Neutrophil (primary cell): ENCODE data around the gene DCHS1.

Source experiments
- H3K27ac ChIP-seq: fragments of 200-600 bp; sonication (generic); 2 replicates; pipeline ENCODE4 v1.5.1; 2016; ENCODE audit warnings: mild to moderate bottlenecking, moderate library complexity
- H3K27me3 ChIP-seq: fragments of 200-600 bp; sonication (generic); 2 replicates; pipeline ENCODE4 v1.6.0; 2016; ENCODE audit warnings: mild to moderate bottlenecking
- H3K36me3 ChIP-seq: fragments of 200-600 bp; sonication (generic); 2 replicates; pipeline ENCODE4 v1.5.1; 2017
- H3K4me1 ChIP-seq, 2 experiments: fragments of 200-600 bp in 1 of 2; sonication (generic) in 1 of 2; 1 replicate in 1 of 2; 2 replicates in 1 of 2; pipeline versions ENCODE4 v1.5.1 to v1.6.1; 2013 to 2016; ENCODE audit warnings: low read depth in 1 of 2, low read length in 1 of 2, mild to moderate bottlenecking in 1 of 2, moderate library complexity in 1 of 2; ENCODE audit not compliant: control insufficient read depth in 1 of 2, insufficient read depth in 1 of 2
- H3K4me3 ChIP-seq, 2 experiments: fragments of 200-600 bp in 1 of 2; sonication (generic) in 1 of 2; 1 replicate in 1 of 2; 2 replicates in 1 of 2; pipeline ENCODE4 v1.5.1; 2013 to 2016; ENCODE audit warnings: low read depth in 1 of 2, low read length in 1 of 2, mild to moderate bottlenecking in 1 of 2, moderate library complexity in 1 of 2
- H3K9me3 ChIP-seq: fragments of 200-600 bp; sonication (generic); 2 replicates; pipeline ENCODE4 v1.5.1; 2016
- TF ChIP-seq, protein P1 (sequence below): fragments of 200-600 bp; sonication (generic); IDR thresholded peaks from 2 replicates; pipeline ENCODE4 v1.5.1; 2016; ENCODE audit warnings: antibody characterized with exemption

DCHS1 gene

DNA sequence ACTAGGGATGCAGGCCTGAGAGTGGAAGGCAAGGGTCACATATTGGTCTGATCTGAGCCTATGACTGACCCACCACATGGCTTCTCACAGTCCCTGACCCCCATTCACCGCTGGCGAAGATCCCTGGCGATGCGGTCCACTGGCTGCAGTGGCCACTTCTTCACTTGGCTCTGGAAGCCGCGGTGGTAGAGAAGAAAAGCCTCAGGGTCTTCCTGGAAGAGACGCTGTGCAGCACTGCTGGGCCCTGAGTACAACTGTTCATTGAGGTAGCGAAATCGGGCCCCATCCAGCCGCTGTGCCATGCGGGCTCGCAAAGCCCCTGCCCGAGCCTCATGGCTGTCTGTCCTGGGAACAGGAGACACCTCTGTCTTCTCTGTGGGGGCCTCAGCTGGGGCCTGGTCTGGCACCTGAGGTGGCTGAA, 54.6 kb downstream of the DCHS1 start:
- Histone ChIP-seq H3K4me3 (no peak overlapping the region), H3K27ac (no peak overlapping the region), H3K4me1 (peaks cover 38 to 42% of the 10 kb centered on the region in 2 experiments), H3K9me3 (no peaks in the 10 kb centered on the region), H3K27me3 (no peaks in the 10 kb centered on the region), H3K36me3 (peaks cover 50% of the 10 kb centered on the region)
- TF ChIP-seq, protein P1, sequence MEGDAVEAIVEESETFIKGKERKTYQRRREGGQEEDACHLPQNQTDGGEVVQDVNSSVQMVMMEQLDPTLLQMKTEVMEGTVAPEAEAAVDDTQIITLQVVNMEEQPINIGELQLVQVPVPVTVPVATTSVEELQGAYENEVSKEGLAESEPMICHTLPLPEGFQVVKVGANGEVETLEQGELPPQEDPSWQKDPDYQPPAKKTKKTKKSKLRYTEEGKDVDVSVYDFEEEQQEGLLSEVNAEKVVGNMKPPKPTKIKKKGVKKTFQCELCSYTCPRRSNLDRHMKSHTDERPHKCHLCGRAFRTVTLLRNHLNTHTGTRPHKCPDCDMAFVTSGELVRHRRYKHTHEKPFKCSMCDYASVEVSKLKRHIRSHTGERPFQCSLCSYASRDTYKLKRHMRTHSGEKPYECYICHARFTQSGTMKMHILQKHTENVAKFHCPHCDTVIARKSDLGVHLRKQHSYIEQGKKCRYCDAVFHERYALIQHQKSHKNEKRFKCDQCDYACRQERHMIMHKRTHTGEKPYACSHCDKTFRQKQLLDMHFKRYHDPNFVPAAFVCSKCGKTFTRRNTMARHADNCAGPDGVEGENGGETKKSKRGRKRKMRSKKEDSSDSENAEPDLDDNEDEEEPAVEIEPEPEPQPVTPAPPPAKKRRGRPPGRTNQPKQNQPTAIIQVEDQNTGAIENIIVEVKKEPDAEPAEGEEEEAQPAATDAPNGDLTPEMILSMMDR: no peak

DNA sequence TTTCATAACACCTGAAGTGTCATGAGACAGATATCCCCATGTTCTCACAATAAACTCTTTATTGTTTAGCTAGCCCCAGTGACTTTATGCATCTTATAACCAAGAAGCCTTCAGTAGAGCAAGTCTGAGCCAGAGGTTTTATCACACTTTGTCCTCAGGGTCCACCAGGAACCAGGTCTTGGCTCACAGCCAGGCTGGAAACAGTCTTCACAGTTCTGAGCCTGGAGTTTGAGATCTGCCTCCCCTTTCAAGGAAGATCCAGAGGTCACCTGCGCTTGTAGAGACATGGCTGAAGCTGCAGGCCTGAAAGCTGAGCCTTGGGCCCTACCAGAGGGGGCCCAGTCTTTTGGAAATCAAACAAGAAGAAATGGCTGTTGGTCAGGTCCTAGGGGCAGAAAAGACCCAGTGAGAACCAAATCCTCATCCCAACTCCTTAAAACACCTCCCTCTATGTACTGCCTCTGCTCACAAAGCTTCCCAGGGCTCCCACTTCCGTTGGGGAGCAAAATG, 55.7 kb downstream of the DCHS1 start:
- Histone ChIP-seq H3K36me3 (peaks cover 54% of the 10 kb centered on the region), H3K9me3 (no peaks in the 10 kb centered on the region), H3K4me3 (no peak overlapping the region), H3K27ac (no peak overlapping the region), H3K27me3 (no peaks in the 10 kb centered on the region), H3K4me1 (peaks cover 27 to 30% of the 10 kb centered on the region in 2 experiments)
- TF ChIP-seq, protein P1: no peak

DNA sequence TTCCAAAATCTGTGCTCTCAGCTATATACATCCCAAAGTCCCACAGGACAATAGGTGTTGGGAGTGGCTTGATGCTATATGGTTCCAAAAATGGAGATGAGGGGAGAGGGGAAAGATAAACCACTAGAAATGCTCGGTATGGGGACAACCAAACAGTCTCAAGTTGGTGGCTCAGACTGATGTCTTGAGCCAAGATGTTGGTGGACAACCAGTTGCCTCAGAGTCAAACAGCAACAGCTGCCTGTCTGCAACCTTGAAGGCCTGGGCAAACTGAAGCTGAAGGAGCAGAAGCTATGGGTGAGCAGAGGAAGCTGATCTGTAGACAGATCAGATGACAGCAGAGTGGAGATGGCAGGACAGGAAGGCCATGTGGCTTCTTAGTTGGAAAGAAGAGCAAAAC, 56.2 kb downstream of the DCHS1 start:
- Histone ChIP-seq H3K27ac (no peak overlapping the region), H3K36me3 (peaks cover 58% of the 10 kb centered on the region), H3K9me3 (no peaks in the 10 kb centered on the region), H3K4me3 (no peak overlapping the region), H3K4me1 (peaks cover 22 to 26% of the 10 kb centered on the region in 2 experiments), H3K27me3 (no peaks in the 10 kb centered on the region)
- TF ChIP-seq, protein P1: no peak

DNA sequence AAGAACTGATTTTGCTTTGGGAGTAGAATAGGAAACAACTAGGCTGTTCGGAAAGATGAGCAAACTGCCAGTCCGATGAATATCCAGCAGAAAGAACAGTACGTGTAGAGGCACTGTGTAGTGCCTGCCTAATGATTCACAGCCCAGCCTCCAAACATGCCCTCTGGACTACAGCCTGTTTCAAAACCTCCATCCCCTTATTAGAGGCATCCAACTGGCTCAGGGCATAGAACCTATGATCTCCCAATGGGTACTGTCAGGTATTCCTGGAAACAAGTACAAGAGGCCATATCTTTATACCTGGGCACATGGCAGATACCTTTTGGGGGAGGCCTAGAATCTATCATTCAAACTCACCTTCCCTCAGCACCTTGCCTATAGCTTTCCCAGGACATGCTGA, 57.1 kb downstream of the DCHS1 start:
- H3K27me3 ChIP-seq: no peaks in the 10 kb centered on the region
- H3K4me1 ChIP-seq: peaks cover 16 to 20% of the 10 kb centered on the region in 2 experiments
- H3K9me3 ChIP-seq: no peaks in the 10 kb centered on the region
- H3K36me3 ChIP-seq: peaks cover 59% of the 10 kb centered on the region
- no peak overlapping the region for H3K4me3 ChIP-seq
- H3K27ac ChIP-seq: no peak overlapping the region
- TF ChIP-seq, protein P1: no peak

DNA sequence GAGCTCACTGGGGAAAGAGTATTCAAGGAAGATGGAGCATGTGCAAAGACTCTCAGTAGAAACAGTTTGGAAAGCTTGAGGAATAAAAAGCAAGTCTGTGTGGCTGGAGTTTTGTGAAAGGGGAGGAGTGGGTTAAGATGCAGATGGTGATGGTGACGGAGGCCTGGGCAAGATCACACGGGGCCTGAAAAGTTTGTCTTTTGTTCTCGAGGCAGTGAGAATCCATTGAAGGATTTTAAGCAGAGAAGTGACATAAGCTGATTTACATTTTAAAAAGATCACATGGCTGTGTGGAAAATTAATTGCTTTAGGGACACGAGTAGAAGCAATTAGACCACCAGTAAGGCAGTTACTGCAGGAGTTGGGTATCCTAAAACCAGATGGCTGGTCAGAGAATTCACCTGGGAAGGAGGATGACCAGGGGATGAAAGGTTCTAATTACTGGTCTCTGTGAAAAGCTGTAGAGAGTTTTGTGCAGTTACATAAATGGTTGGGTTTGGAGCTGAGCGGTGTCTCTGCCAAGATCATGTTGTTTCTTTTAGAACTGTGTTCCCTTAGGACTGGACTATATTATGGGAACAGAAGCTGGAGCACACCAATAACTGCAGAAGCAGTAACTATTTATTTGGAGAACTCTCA, 59.3 kb downstream of the DCHS1 start:
- H3K4me1 ChIP-seq: no peaks in the 10 kb centered on the region
- TF ChIP-seq, protein P1: no peak
- no peak overlapping the region for H3K27ac ChIP-seq
- peaks cover 58% of the 10 kb centered on the region for H3K36me3 ChIP-seq
- no peaks in the 10 kb centered on the region for H3K9me3 ChIP-seq
- no peaks in the 10 kb centered on the region for H3K27me3 ChIP-seq
- H3K4me3 ChIP-seq: no peak overlapping the region
